SK-N-MC (cell line): ENCODE data around the gene ATRNL1.

ENCODE experiments used
- EZH2 ChIP-seq: fragments of 200-600 bp; sonication (generic); IDR thresholded peaks from one replicate; pipeline ENCODE4 v1.6.1; 2017; ENCODE audit warnings: antibody characterized with exemption
- FOXP2 ChIP-seq: optimal IDR thresholded peaks from 2 replicates; pipeline ENCODE3; 2011; ENCODE audit warnings: mild to moderate bottlenecking, moderate library complexity; ENCODE audit not compliant: insufficient read depth; ENCODE audit errors: extremely low read length, control extremely low read depth
- POLR2AphosphoS5 ChIP-seq: IDR thresholded peaks from 2 replicates; pipeline ENCODE4 v1.6.1; 2012; ENCODE audit warnings: mild to moderate bottlenecking, low read depth, low read length, borderline replicate concordance

DNA sequence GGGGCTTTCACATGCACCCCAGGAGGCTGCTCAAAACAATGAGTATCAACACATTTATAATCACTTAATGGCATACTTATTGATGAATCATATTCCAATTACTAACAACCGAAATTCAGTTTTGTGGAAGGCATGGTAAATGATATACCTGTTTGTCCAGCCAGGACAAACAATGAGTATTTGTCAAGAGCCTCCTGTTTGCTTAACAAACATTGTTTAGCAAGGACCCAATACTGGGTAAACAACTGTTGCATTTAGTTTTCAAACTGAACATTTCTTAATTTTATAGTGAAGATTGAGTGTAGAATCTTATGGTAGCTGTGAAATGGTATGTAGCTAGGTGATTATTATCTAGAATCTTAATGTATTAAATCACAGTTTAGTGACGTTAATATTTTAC lies 473.7 kb downstream of the ATRNL1 start:
- no peak for TF ChIP-seq POLR2AphosphoS5
- no peak for TF ChIP-seq EZH2
- no peak for TF ChIP-seq FOXP2
